SK-N-SH (cell line): Measurements from ENCODE around the gene GNPAT.

ENCODE experiments used
- GABPA ChIP-seq: IDR thresholded peaks from 2 replicates; pipeline ENCODE4 v1.4.0; 2012; ENCODE audit warnings: low read depth, mild to moderate bottlenecking
- IRF3 ChIP-seq: fragments of 150-350 bp; IDR thresholded peaks from 2 replicates; pipeline ENCODE4 v1.6.1; 2016; ENCODE audit warnings: mild to moderate bottlenecking, low read depth, low read length
- SIN3A ChIP-seq: IDR thresholded peaks from 2 replicates; pipeline ENCODE4 v1.6.1; 2012; ENCODE audit warnings: low read depth, mild to moderate bottlenecking, low read length, moderate library complexity, borderline replicate concordance
- SMC3 ChIP-seq: IDR thresholded peaks from 2 replicates; pipeline ENCODE4 v1.6.1; 2012; ENCODE audit warnings: low read depth, low read length, improper control_type of control experiment

DNA sequence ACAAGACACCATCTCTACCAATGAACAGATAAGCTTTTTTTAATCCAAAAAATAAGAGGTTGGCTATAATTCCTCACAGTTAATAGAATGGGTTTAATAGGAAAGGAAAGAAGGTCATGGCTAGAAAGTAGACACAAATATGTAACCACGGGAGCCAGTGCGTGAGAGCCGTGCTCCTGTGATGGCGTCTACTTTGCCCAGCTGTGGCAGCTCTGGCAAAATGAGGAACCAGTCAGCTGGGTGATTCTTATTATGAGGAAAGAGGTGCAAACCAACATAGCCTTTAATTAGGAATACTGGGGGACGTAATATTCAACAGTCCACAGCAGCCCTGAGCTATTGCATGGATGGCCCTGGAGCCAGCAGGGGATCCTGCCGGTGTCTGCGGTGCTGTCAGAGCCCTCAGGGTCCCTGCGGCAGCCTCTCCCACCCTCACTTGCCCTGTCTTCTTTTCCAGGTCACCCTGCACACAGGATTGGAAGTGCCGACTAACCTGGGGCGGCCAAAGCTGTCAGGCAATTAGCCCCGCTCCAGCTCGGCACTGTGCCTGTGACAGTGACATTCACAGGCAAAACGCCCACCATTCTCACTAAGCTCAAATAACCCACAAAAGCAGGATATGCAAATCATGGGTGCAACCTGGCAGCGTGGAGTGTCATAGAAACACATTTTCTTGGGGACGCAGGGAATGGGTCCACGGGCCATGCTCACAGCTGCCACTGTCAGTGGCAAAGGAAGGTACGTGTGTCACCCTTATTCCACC, 25.9 kb upstream of the GNPAT start:
- TF ChIP-seq SMC3 (no peak), SIN3A (no peak), IRF3 (no peak), GABPA (no peak)
